SK-MEL-5 (cell line): Measurements from ENCODE around the gene WDR19. TPM values are rescaled to one million over a fixed set of nuclear protein-coding genes. Genes with fewer than 3 reads are reported as not detected.
A peak's percentile ranks its signal among the peaks of the same experiment; 100 is the strongest.

ENCODE experiments used
- DNase-seq: peaks from one replicate; pipeline ENCODE4 v3.0.0-alpha.2; 2016; ENCODE audit warnings: low read depth, low spot score
- in situ Hi-C: cut with HindIII; loops from 2 replicates; pipeline ENCODE4 v1.10.0; 2016; ENCODE audit warnings: low sequenced_read_pairs, high pct_unique_total_duplicates, low pct_unique_long_range_greater_than_20kb
- small RNA-seq, 2 experiments: library from RNA; depleted of rRNA; stranded (forward); fragments of <200 nt; gene quantifications; one replicate each; pipeline ENCODE3, GENCODE V24; 2014
- total RNA-seq: library from RNA; depleted of rRNA; stranded (reverse); fragments of >200 nt; shearing (Covaris generic); gene quantifications from 2 replicates; pipeline ENCODE4 v1.2.3, GENCODE V29; 2014; rRNA removed

The WDR19 gene
- total RNA-seq, 1 experiment from 2014 or later = 15.8 TPM

DNA sequence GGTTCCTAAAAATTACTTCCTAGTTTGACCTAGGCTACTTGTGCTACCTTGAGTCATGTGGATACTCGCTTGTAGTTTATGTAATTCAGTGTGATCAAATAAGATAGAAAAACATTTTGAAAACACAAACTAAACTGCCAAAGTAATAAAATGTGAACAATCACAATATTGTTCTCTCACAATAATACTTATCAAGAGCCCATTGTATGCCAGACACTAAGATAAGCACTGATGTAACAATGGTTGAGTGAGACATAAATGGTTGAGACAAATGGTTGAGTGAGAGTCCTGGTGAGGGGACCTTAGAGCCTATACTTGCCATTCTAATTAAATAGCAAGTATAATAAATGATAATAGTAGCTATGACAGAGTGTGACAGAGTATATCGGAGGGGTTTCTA, 142.1 kb downstream of the WDR19 start:
- DNase-seq = peak; percentile 21
- in situ Hi-C loops = no loop called here

DNA sequence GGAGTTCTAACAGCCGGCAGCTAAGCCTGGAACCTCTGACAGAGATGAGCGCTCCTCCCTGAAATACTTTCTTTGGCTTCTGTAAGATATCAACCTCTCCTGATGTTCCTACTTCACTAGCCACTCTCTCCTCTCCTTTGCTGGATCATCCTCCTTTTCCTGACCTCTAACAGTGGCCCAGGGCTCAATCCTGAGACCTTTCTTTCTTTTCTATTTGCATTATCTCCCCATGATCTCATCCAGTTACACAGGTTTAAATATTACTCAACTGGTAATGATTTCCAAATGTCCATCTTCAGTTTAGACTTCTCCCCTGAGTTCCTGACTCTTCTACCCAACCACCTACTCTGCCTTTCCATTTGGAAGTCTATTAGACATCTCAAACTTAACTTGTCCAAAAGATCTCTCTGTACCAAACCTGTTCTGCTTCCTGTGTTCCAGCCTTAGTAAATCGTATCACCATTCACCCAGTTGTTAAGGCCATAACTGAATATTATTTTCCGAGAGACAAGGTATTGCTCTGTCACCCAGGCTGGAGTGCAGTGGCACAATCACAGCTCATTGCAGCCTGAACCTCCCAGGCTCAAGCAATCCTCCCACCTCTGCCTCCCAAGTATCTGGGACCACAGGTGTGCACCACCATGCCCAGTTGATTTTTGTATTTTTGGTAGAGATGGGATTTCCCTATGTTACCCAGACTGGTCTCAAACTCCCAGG, 142.7 kb downstream of the WDR19 start:
- in situ Hi-C loops = no loop called here
- no peak for DNase-seq

DNA sequence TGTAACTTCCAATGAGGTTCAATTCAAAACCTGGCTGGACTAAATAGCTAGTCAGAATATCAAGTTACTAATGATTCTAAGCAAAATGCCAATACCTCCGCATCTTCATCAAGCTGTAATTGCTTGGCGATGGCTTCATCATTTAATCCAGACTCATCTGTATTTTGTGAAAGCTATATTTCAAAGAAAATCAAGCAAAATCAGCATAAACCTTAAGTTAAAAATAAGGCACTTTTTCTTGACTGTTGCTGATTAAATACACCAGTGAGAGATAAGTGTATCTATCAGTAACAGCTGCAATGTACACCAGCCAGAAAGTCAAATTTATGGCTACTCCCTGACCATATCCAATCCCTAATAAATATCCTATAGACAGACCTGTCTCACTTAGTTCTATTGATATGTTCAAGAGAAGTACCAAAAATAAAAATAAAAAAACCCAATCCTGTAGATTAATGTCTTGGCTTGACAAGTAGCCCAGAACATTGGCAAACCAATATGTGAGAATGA, 144.2 kb downstream of the WDR19 start:
- in situ Hi-C loops = no loop called here

DNA sequence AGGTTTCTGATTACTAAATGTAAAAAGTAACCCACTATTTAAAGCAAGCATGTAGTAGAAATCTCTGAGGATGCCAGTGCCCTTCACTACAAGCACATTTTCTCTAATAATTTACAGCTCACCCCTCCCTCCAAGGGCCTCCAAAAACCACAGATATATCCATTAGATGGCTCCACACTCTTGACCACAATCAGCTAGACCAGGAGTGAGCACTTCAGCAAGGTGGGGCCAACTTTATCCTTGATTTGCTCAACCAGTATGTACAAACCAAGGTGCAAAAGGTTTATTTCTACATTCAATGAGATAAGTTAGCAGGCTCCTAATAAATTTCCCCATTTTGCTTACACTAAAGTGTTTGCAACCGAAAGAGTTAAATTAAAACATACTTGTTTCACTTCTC, 148.0 kb downstream of the WDR19 start:
- DNase-seq = no peak
- in situ Hi-C loops = no loop called here

More for the DNA sequence above, 144.2 kb downstream of the WDR19 start:
- DNase-seq = no peak

DNA sequence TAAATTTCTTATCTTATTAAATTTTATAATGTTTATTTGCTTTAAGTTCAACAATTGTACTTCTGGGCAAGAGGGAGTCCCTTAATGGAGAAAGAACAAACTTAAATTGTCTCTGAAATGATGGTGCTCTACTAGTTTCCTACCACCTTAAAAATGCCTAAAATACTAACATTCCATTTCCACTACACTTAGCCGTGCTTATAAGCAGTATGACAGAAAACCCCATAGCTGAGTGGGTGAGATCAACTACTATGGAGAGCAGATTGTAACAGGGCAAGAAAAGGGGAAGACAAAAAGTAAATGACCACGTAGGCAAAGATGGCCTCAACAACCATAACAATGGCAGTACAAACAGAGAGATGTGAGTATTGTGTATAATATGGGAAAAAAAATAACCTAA, 148.9 kb downstream of the WDR19 start:
- DNase-seq = no peak
- in situ Hi-C loops = no loop called here

Small RNAs within 50 kb of the gene (small RNA-seq; reads per million reads assigned to genes)
- gene RNU6-32P = 0 to 0.05 reads per million in 2 experiments

Other genes starting within 250 kb of the WDR19 start
- gene TMEM156, start 150.1 kb upstream of the WDR19 start, total RNA-seq = not detected in 2 replicates
- 12.3 and 15.8 TPM in 2 replicates for gene KLHL5, start 120.3 kb upstream of the WDR19 start, total RNA-seq
- gene RFC1, start 183.8 kb downstream of the WDR19 start, total RNA-seq = 48.4 and 54.0 TPM in 2 replicates
- gene KLB, start 224.4 kb downstream of the WDR19 start, total RNA-seq = not detected in 2 replicates